ENCODE measurements around the gene CDH15.

DNA sequence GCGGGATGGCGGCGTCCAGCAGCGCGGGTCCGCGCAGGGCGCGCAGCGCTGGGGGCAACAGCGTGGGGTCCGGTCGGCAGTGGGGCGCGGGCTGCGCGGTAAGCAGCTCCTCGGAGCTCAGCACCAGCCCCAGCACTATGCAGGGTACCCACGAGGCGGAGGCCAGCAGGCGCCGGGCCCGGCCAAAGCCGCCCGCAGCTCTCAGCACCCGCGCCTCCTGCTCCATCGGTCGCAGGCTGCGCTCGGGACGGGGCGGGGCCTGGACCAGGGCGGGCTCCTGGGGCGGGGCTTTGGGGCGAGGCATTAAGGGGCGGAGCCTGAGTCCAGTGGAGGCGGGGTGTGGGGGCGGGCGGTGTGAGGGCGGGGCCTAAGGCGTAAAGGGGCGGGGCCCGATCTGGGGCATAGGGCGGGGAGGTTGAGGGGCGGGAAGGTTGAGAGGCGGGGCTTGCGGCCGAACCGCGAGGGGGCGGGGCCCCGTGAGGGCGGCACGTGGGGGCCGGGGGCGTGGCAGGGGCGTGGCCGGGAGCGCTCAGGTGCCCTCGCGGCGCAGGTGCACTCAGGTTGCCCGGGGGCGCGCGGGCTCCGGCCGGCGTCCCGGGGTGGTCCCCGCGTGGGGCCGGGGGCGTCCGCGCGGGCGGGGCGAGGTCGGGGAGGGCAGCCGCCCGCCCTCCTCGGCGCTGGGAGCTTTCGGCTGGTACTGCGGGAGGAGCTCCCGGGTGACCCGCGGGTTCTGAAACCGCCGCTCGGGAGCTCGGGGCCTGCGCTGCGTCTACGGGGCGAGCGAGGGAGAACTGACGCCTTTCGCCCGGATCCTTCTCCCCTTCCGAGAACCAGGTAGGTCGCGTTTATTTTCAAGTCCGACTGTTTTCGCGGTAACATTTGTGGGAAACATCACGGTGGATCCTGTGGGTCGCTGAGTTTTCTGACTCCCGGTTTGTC, 30.2 kb downstream of the CDH15 start:
- no peak for TF ChIP-seq POLR2AphosphoS5 (IDR thresholded peaks at IDR 0.05)
- TF ChIP-seq, protein P1, sequence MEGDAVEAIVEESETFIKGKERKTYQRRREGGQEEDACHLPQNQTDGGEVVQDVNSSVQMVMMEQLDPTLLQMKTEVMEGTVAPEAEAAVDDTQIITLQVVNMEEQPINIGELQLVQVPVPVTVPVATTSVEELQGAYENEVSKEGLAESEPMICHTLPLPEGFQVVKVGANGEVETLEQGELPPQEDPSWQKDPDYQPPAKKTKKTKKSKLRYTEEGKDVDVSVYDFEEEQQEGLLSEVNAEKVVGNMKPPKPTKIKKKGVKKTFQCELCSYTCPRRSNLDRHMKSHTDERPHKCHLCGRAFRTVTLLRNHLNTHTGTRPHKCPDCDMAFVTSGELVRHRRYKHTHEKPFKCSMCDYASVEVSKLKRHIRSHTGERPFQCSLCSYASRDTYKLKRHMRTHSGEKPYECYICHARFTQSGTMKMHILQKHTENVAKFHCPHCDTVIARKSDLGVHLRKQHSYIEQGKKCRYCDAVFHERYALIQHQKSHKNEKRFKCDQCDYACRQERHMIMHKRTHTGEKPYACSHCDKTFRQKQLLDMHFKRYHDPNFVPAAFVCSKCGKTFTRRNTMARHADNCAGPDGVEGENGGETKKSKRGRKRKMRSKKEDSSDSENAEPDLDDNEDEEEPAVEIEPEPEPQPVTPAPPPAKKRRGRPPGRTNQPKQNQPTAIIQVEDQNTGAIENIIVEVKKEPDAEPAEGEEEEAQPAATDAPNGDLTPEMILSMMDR (IDR thresholded peaks at IDR 0.05): no peak
